Measurements from ENCODE around the gene LINS1.

DNA sequence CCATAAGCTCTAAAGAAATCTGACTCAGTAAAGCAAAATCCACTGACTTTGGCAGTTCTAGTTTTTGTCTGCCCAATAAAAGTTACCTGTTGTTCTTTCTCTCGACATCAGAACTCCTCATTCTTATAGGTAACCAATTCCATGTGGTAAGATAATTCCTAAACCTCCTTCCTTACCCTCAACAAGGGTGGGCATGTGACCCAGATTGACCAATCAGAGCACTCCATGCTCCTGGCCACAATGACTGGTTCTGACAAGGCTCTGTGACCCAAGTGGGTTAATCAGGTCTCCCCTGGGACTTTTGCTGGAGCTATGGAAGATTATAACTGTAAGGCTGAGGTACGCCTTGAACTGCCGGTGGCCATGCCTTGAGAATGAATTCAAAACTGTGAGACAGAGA is 31.7 kb downstream of the LINS1 start:
- no peak for TF ChIP-seq CTCF (IDR thresholded peaks at IDR 0.05)
- TF ChIP-seq POLR2A (IDR thresholded peaks at IDR 0.05), result no peak

All from sigmoid colon (tissue), 3 donors.